A673 (cell line): ENCODE results near the gene CFAP61.

Experiments
- CTCF ChIP-seq: fragments of 300-800, 200-600 bp; sonication (generic); conservative IDR thresholded peaks from 2 replicates; pipeline ENCODE4 v1.5.1; 2017; ENCODE audit warnings: low read depth, mild to moderate bottlenecking, antibody characterized with exemption, low read length, moderate library complexity, mixed read lengths
- EZH2 ChIP-seq: fragments of 200-600 bp; sonication (generic); IDR thresholded peaks from 2 replicates; pipeline ENCODE4 v1.6.1; 2017; ENCODE audit warnings: borderline replicate concordance, low read depth, mild to moderate bottlenecking, mixed read lengths, antibody characterized with exemption, low read length; ENCODE audit not compliant: poor library complexity, severe bottlenecking

- TF ChIP-seq EZH2 (no peak), CTCF (no peak)
Observed at GRCh38 chr20:20201124-20201523, 148.8 kb downstream of the CFAP61 start.
